Endothelial cell of umbilical vein (primary cell): ENCODE data around the gene KCTD17. TPM values are rescaled to one million over a fixed set of nuclear protein-coding genes. Genes with fewer than 3 reads are reported as not detected.

ENCODE experiments used
- BruUV-seq: library from RNA; stranded (reverse); fragments of 400-500 nt; replicated peaks from 2 replicates; lab custom pipeline; 2021; lab: Mats Ljungman, UMichigan
- CTCF ChIA-PET: fragments of 300-600, 350-600 bp; sonication (Branson Sonifier 250); formaldehyde crosslinking; loops from one replicate; lab custom pipeline; 2021; ENCODE audit warnings: antibody characterized with exemption, inconsistent platforms; lab: Charles Lee
- POLR2A ChIA-PET: fragments of 300-600, 350-600 bp; sonication (Branson Sonifier 250); formaldehyde crosslinking; loops from one replicate; lab custom pipeline; 2021; ENCODE audit warnings: antibody characterized with exemption, inconsistent platforms; lab: Charles Lee
- DNase-seq: peaks from one replicate; pipeline ENCODE4 v3.0.0-alpha.2; 2011; ENCODE audit warnings: low read depth, low spot score
- FAIRE-seq: peaks from 2 replicates; lab custom pipeline; 2011; peaks lifted over from hg19 to GRCh38; lab: Jason Lieb, UNC
- H2AFZ ChIP-seq: 2 replicates; pipeline ENCODE4 v1.6.0; 2012; ENCODE audit warnings: low read depth, low read length, control low read depth, inconsistent platforms
- H3K27ac ChIP-seq: 2 replicates; pipeline ENCODE4 v1.5.1; 2011; ENCODE audit warnings: low read depth, mild to moderate bottlenecking, control low read depth, low read length, moderate library complexity; ENCODE audit not compliant: insufficient read depth
- H3K27me3 ChIP-seq, 2 experiments: 2 replicates each; pipeline versions ENCODE4 v1.6.0 to v1.6.1; 2011; ENCODE audit warnings: low read length in 2 of 2, mixed read lengths in 1 of 2; ENCODE audit not compliant: control insufficient read depth in 2 of 2, insufficient read depth in 2 of 2
- H3K36me3 ChIP-seq, 2 experiments: 2 replicates in 1 of 2; 3 replicates in 1 of 2; pipeline ENCODE4 v1.5.1; 2011; ENCODE audit warnings: low read length in 2 of 2, mild to moderate bottlenecking in 1 of 2, moderate library complexity in 1 of 2; ENCODE audit not compliant: control insufficient read depth in 2 of 2, insufficient read depth in 2 of 2; ENCODE audit errors: extremely low read depth in 1 of 2
- H3K4me1 ChIP-seq: 3 replicates; pipeline ENCODE4 v1.5.1; 2011; ENCODE audit warnings: mild to moderate bottlenecking, low read length; ENCODE audit not compliant: control insufficient read depth, insufficient read depth; ENCODE audit errors: extremely low read depth
- H3K4me2 ChIP-seq: 2 replicates; pipeline ENCODE4 v1.6.1; 2011; ENCODE audit warnings: low read length, control low read depth, mixed read lengths; ENCODE audit not compliant: insufficient read depth
- H3K4me3 ChIP-seq, 3 experiments: fragments of 200-600 bp in 1 of 3; sonication (generic), shearing (Covaris generic) in 1 of 3; replicated peaks in 1 of 3; 2 replicates each; pipeline ENCODE4 v1.5.1; 2011 to 2016; ENCODE audit warnings: control low read depth in 3 of 3, low read length in 3 of 3, mild to moderate bottlenecking in 2 of 3, inconsistent platforms in 1 of 3, low read depth in 1 of 3, moderate library complexity in 1 of 3; ENCODE audit not compliant: insufficient read depth in 1 of 3
- H3K79me2 ChIP-seq: 2 replicates; pipeline ENCODE4 v1.6.0; 2012; ENCODE audit warnings: low read length, inconsistent platforms; ENCODE audit not compliant: control insufficient read depth, insufficient read depth
- H3K9ac ChIP-seq: replicated peaks from 2 replicates; pipeline ENCODE3; 2011; ENCODE audit warnings: low read length, control low read depth; ENCODE audit not compliant: insufficient read depth; ENCODE audit errors: extremely low read depth
- H3K9me1 ChIP-seq: replicated peaks from 3 replicates; pipeline ENCODE4 v1.6.0; 2011; ENCODE audit warnings: mild to moderate bottlenecking, low read length; ENCODE audit not compliant: control insufficient read depth, insufficient read depth; ENCODE audit errors: extremely low read depth
- H3K9me3 ChIP-seq: replicated peaks from 2 replicates; pipeline ENCODE4 v1.5.1; 2012; ENCODE audit warnings: low read length, inconsistent platforms; ENCODE audit not compliant: control insufficient read depth, insufficient read depth
- H4K20me1 ChIP-seq: replicated peaks from 2 replicates; pipeline ENCODE3; 2011; ENCODE audit warnings: mild to moderate bottlenecking, low read length; ENCODE audit not compliant: control insufficient read depth, insufficient read depth; ENCODE audit errors: extremely low read depth
- CTCF ChIP-seq, 2 donors: IDR thresholded peaks; 1 replicate in 1 of 2; 2 replicates in 1 of 2; pipeline ENCODE4 v1.5.1; 2011; ENCODE audit warnings: low read length in 2 of 2, mild to moderate bottlenecking in 2 of 2, moderate library complexity in 2 of 2, control low read depth in 1 of 2, inconsistent platforms in 1 of 2, low read depth in 1 of 2; ENCODE audit not compliant: insufficient read depth in 1 of 2; ENCODE audit errors: extremely low read depth in 1 of 2
- EZH2 ChIP-seq: IDR thresholded peaks from 2 replicates; pipeline ENCODE4 v1.6.1; 2012; ENCODE audit warnings: borderline replicate concordance, low read depth, mild to moderate bottlenecking, moderate library complexity, low read length, inconsistent platforms; ENCODE audit not compliant: severe bottlenecking
- FOS ChIP-seq: IDR thresholded peaks from 2 replicates; pipeline ENCODE4 v1.6.1; 2011; ENCODE audit warnings: mild to moderate bottlenecking, low read length, moderate library complexity, borderline replicate concordance; ENCODE audit not compliant: insufficient read depth
- GATA2 ChIP-seq: IDR thresholded peaks from 2 replicates; pipeline ENCODE4 v1.7.0; 2011; ENCODE audit warnings: low read depth, mild to moderate bottlenecking, moderate library complexity, mixed read lengths, low read length; ENCODE audit not compliant: insufficient read length, insufficient read depth
- JUN ChIP-seq: IDR thresholded peaks from 2 replicates; pipeline ENCODE4 v1.6.1; 2011; ENCODE audit warnings: borderline replicate concordance, low read depth; ENCODE audit not compliant: insufficient read length, insufficient read depth
- MAX ChIP-seq: IDR thresholded peaks from 2 replicates; pipeline ENCODE4 v1.6.1; 2011; ENCODE audit not compliant: insufficient read depth, insufficient read length
- MYC ChIP-seq: IDR thresholded peaks from one replicate; pipeline ENCODE4 v1.6.1; 2011; ENCODE audit warnings: mild to moderate bottlenecking, low read depth, low read length
- POLR2A ChIP-seq: IDR thresholded peaks from 2 replicates; pipeline ENCODE4 v1.6.1; 2012; ENCODE audit warnings: low read depth, mild to moderate bottlenecking, control low read depth, low read length
- POLR2AphosphoS5 ChIP-seq: IDR thresholded peaks from 2 replicates; pipeline ENCODE4 v1.6.1; 2012; ENCODE audit warnings: low read depth, mild to moderate bottlenecking, control low read depth, low read length, moderate library complexity; ENCODE audit not compliant: insufficient read depth
- dilution Hi-C: fragments of 300-500 bp; cut with MboI; formaldehyde crosslinking; loops from one replicate; pipeline ENCODE4 v1.15.0; 2019; ENCODE audit warnings: low sequenced_read_pairs; ENCODE audit not compliant: extremely low pct_ligation_motif_present
- intact Hi-C: fragments of 100-400 bp; cut with micrococcal nuclease; formaldehyde crosslinking; loops from one replicate; pipeline ENCODE4 v1.10.0; 2022
- polyA plus RNA-seq, 4 experiments: library from polyadenylated mRNA; depleted of rRNA in 3 of 4; stranded (reverse) in 3 of 4; unstranded in 1 of 4; fragments of >200 nt; gene quantifications; 2 replicates each; pipeline versions ENCODE4 v1.2.1 to v1.2.3, GENCODE V29; 2011 to 2012; ENCODE audit warnings: missing spikeins in 1 of 4
- total RNA-seq: library from RNA; stranded (reverse); gene quantifications from 2 replicates; pipeline ENCODE4 v1.2.3, GENCODE V29; 2021

The KCTD17 gene
- total and polyA plus RNA-seq, 2 donors (not counting 3 experiments of a cell fraction or from before 2014, with no cell fraction given) = 59.2 to 73.0 TPM

- ChIA-PET POLR2A (no interaction called here), CTCF (no interaction called here)
- Histone ChIP-seq H3K4me3 (no peak overlapping the region), H2AFZ (no peak overlapping the region), H3K9me1 (no peaks in the 10 kb centered on the region), H3K27me3 (peaks cover 14 to 15% of the 10 kb centered on the region in 2 experiments), H3K79me2 (no peaks in the 10 kb centered on the region), H3K27ac (no peak overlapping the region), H3K4me2 (no peak overlapping the region), H3K9me3 (no peaks in the 10 kb centered on the region), H3K36me3 (no peaks in the 10 kb centered on the region), H3K9ac (no peak overlapping the region), H3K4me1 (no peaks in the 10 kb centered on the region), H4K20me1 (no peaks in the 10 kb centered on the region)
- dilution Hi-C loops = no loop called here
- no peak for TF ChIP-seq MAX
- TF ChIP-seq POLR2AphosphoS5 = no peak
- no peak for TF ChIP-seq JUN
- no peak for TF ChIP-seq EZH2
- no peak for TF ChIP-seq GATA2
- intact Hi-C loops = no loop called here
- DNase-seq = no peak
- no peak for FAIRE-seq
- BruUV-seq = no TSS peak
These were observed 15.9 kb downstream of the KCTD17 start for GRCh38 chr22:37067428-37067827.

- Histone ChIP-seq H3K79me2 (no peaks in the 10 kb centered on the region), H3K27ac (no peak overlapping the region), H3K4me3 (no peak overlapping the region), H3K4me2 (no peak overlapping the region), H3K27me3 (peaks cover 14 to 15% of the 10 kb centered on the region in 2 experiments), H3K9me3 (no peaks in the 10 kb centered on the region), H3K9ac (no peak overlapping the region), H4K20me1 (no peaks in the 10 kb centered on the region), H3K36me3 (no peaks in the 10 kb centered on the region), H3K4me1 (no peaks in the 10 kb centered on the region), H3K9me1 (no peaks in the 10 kb centered on the region), H2AFZ (no peak overlapping the region)
- TF ChIP-seq POLR2AphosphoS5 (no peak), EZH2 (no peak), MYC (no peak), POLR2A (no peak), MAX (no peak), GATA2 (no peak), JUN (no peak), FOS (no peak), CTCF (IDR thresholded peaks at IDR 0.05; ENCODE audit: extremely low read depth in 1 of 2, insufficient read depth in 1 of 2, low read depth in 1 of 2, low read length in 2 of 2) (no peak)
- CTCF ChIA-PET = no interaction called here
- no TSS peak for BruUV-seq
- no peak for FAIRE-seq
- POLR2A ChIA-PET = no interaction called here
- dilution Hi-C loops (no loop called here), intact Hi-C loops (no loop called here)
- no peak for DNase-seq
These were observed 17.3 kb downstream of the KCTD17 start for GRCh38 chr22:37068859-37069258.
